Epithelial cell of proximal tubule (primary cell): ENCODE results near the gene TEAD3. TPM values are rescaled to one million over a fixed set of nuclear protein-coding genes. Genes with fewer than 3 reads are reported as not detected.

Experiments used
- DNase-seq: peaks from one replicate; pipeline ENCODE4 v3.0.0-alpha.2; 2011; ENCODE audit warnings: low read depth
- H3K4me3 ChIP-seq: 2 replicates; pipeline ENCODE4 v1.5.1; 2011; ENCODE audit warnings: low read depth, mild to moderate bottlenecking, low read length
- total RNA-seq: library from RNA; depleted of rRNA; stranded (reverse); fragments of >200 nt; gene quantifications from 2 replicates; pipeline ENCODE4 v1.2.3, GENCODE V29; 2015
- TF ChIP-seq, protein P1 (sequence below): conservative IDR thresholded peaks from 2 replicates; pipeline ENCODE4 v1.5.1; 2012; ENCODE audit warnings: low read depth, mild to moderate bottlenecking, low read length

The TEAD3 gene
- total RNA-seq, 1 donor from 2014 or later, result 19.1 TPM

DNA sequence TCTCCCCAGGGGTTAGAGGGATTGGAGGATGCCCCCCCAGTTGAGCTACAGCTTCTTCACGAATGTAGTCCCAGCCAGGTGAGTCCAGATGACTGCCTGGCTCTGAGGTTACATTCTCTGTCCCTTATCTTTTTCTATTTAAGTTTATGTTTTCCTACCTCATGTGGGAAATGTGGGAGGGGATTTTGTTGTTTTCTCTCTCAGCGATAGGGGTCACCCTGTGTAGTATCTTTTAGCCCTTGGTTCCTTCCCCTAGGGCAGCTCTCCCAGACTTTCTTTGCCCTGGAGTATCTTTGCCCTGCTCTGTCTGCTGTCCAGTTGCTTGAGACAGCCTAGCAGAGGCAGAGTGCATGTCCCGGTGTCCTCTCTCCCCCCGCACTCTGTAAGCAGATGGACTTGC, 39.0 kb downstream of the TEAD3 start:
- TF ChIP-seq, protein P1, sequence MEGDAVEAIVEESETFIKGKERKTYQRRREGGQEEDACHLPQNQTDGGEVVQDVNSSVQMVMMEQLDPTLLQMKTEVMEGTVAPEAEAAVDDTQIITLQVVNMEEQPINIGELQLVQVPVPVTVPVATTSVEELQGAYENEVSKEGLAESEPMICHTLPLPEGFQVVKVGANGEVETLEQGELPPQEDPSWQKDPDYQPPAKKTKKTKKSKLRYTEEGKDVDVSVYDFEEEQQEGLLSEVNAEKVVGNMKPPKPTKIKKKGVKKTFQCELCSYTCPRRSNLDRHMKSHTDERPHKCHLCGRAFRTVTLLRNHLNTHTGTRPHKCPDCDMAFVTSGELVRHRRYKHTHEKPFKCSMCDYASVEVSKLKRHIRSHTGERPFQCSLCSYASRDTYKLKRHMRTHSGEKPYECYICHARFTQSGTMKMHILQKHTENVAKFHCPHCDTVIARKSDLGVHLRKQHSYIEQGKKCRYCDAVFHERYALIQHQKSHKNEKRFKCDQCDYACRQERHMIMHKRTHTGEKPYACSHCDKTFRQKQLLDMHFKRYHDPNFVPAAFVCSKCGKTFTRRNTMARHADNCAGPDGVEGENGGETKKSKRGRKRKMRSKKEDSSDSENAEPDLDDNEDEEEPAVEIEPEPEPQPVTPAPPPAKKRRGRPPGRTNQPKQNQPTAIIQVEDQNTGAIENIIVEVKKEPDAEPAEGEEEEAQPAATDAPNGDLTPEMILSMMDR, result no peak
- DNase-seq, result no peak
- no peak overlapping the region for H3K4me3 ChIP-seq

DNA sequence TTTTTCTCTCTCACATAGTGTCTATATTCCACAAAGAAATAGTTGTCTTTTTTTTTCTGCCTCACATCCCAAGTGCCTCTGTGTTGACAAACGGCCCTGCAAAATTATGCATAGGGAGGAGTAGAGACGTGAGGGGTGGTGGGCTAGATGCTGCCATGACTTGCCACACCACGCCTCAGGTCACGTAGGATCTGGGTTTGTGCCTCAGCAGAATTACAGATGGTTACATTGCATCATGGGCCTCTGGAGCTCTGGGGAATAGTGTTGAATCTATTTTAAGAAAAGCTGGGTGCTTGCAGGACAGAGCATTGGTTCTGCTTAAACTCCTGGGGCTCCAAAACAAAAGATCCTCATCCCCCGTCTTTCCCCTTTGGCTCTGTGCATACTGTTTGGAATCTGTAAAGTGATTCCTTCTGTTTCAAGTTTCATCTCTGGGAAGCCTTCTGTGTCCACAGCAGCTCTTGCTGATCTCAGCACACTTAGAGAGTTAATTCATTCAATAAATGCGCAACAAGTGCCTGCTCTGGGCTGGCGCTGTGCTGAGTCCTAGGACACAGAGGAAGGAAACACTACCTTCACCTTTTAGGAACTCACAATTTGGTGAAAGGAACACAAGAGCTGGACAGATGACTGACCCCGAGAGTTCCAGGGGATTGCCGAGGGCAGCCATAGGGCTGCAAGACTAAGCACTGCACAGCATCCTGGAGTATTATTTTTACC, 42.3 kb downstream of the TEAD3 start:
- DNase-seq, result no peak
- TF ChIP-seq, protein P1, result no peak
- no peak overlapping the region for H3K4me3 ChIP-seq

DNA sequence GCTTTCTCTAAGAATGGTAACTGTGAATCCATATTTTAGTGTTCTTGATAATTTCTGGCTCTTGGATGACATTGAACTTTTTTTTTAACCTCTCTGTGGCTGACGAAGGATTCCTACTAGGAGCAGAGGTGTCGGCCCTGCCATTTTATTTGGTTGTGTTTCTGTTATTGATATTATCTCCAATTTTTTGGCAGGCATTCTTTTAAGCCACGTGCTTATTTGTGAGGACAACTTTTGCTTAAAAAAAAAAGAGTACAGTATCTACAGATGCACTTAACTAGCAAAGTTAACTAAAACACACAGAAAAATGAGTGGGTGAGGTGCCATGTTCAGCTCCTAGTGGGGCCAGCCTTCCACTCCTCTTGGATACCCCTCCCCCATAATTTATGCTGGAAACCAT, 43.6 kb downstream of the TEAD3 start:
- TF ChIP-seq, protein P1, result no peak
- no peak overlapping the region for H3K4me3 ChIP-seq
- no peak for DNase-seq

DNA sequence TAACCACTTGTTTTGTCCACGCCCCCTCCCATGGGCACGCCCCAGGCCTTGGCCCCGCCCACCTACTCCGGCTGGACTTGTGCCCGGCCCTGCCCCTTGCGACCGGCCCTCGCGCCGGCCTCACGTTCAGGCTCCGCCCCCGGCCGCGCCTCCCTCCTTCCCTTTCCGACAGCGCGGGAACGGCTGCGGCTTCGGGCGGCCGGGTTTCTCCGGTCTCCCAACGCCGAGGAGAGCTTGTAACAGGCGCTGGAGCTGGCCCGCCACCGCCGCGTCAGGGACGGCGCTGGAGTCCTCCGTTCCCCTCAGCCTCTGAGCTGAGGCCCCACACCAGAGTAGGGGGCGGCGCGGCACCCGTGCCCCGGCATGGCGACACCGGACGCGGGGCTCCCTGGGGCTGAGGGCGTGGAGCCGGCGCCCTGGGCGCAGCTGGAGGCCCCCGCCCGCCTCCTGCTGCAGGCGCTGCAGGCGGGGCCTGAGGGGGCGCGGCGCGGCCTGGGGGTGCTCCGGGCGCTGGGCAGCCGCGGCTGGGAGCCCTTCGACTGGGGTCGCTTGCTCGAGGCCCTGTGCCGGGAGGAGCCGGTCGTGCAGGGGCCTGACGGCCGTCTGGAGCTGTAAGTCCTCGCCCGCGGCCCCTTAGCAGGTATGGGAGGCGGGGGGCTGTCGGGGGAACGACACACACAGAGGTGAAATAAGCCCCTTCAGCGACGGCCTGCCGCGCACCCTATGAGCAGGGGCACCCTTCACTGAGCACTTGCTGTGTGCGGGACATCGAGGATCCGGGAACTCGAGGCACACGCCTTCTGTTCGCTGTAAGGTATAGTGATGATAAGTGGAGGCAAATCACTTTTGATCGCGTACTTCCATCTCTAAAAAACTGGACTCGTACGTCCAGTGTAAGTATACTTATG, 44.4 kb downstream of the TEAD3 start, which contains the start of gene FANCE:
FANCE (plus strand) TSS at position 156 of the 908 bp plus-strand sequence; CDS start at position 364, 208 bp downstream.
- TF ChIP-seq, protein P1, result no peak
- H3K4me3 ChIP-seq, result peak within 1 kb of the TSS; percentile 72
- DNase-seq, result no peak

DNA sequence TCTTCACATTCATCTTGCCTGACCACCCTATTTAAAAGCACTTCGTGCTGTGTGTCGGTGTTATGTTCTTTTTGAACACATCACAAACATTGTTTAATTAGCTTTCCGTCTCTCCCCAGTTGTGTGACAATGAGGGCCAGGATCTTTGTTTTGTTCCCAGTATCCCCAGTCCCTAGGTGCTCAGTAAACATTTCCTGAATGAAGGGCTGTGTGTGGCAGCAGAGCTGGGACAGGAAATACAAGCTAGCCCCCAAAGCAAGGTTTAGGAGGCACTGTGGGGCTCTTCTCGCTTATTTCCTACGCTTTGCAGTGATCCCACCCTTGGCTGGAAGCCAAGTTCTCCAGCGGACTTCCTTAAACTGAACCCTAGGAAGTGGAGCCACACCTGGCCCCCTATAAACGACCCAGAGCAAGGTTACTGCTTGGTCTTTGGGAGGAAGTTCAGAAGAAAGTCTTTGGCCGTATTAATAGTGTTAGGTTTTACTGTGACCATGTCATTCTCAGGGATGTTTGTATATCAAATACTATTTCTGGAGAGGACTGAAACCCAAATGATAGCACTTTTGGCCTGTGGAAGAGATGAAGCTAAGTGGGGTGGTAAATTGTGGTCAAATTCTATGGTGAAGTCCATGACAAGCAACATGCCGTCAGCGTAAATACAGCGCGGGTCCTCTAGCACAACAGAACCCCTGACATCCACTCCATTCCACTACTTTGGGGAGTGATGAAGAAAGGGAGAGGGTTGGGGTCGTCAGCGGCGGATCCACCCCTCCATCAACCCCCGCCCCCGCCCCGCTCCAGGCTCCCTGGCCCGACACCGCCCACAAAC, 45.3 kb downstream of the TEAD3 start:
- no peak for DNase-seq
- TF ChIP-seq, protein P1, result no peak
- H3K4me3 ChIP-seq, result peak overlapping the region; percentile 72

DNA sequence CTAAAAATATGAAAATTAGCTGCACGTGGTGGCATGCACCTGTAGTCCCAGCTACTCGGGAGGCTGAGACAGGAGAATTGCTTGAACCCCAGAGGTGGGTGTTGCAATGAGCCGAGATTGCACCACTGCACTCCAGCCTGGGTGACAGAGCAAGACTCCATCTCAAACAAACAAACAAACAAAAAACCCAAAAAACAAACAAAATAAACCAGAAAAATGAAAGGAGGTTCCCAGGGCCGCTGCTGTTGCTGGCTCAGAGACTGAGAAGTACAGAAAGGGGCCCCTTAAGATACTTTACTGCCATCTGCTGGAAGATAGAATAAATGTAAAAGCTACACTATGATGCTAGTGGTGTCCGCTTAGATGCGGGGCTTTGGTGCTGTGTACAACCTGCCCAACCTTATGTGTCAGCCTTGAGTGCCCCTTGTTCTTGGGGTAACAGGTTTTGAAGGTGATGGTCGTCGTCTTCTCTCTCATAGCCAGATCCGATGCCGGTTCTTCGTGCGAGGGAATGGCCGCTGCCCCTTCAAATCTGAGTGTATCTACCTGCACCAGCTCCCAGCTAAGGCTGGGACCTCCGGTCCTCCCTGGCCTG, 47.5 kb downstream of the TEAD3 start:
- no peak for DNase-seq
- TF ChIP-seq, protein P1, result peak; percentile 71
- no peak overlapping the region for H3K4me3 ChIP-seq
